Keratinocyte (primary cell): ENCODE data around the gene TMC5. TPM values are rescaled to one million over a fixed set of nuclear protein-coding genes. Genes with fewer than 3 reads are reported as not detected.
A peak's percentile ranks its signal among the peaks of the same experiment; 100 is the strongest.

Source experiments
- DNase-seq: peaks from one replicate; pipeline ENCODE4 v3.0.0-alpha.2; 2011; ENCODE audit warnings: low read depth, missing footprints, low spot score
- FAIRE-seq: peaks from 2 replicates; lab custom pipeline; 2011; peaks lifted over from hg19 to GRCh38; lab: Jason Lieb, UNC
- H2AFZ ChIP-seq: 2 replicates; pipeline ENCODE4 v1.6.0; 2012; ENCODE audit warnings: low read length, control low read depth, inconsistent platforms; ENCODE audit not compliant: control insufficient read depth
- H3K27ac ChIP-seq: 2 replicates; pipeline ENCODE4 v1.5.1; 2011; ENCODE audit warnings: low read length; ENCODE audit not compliant: control insufficient read depth, insufficient read depth
- H3K27me3 ChIP-seq: 3 replicates; pipeline ENCODE4 v1.6.0; 2011; ENCODE audit warnings: low read length; ENCODE audit not compliant: control insufficient read depth, insufficient read depth; ENCODE audit errors: extremely low read depth
- H3K36me3 ChIP-seq, 2 experiments: 2 replicates in 1 of 2; 3 replicates in 1 of 2; pipeline ENCODE4 v1.5.1; 2011; ENCODE audit warnings: low read length in 2 of 2, mild to moderate bottlenecking in 1 of 2; ENCODE audit not compliant: control insufficient read depth in 2 of 2, insufficient read depth in 2 of 2; ENCODE audit errors: extremely low read depth in 1 of 2
- H3K4me1 ChIP-seq: 3 replicates; pipeline ENCODE4 v1.5.1; 2011; ENCODE audit warnings: low read length; ENCODE audit not compliant: control insufficient read depth, insufficient read depth; ENCODE audit errors: extremely low read depth
- H3K4me2 ChIP-seq: 3 replicates; pipeline ENCODE4 v1.6.0; 2011; ENCODE audit warnings: low read depth, low read length; ENCODE audit not compliant: control insufficient read depth, insufficient read depth; ENCODE audit errors: extremely low read depth
- H3K4me3 ChIP-seq, 3 experiments: fragments of 200-600 bp in 1 of 3; sonication (generic) in 1 of 3; 2 replicates in 2 of 3; 3 replicates in 1 of 3; pipeline ENCODE4 v1.5.1; 2011 to 2016; ENCODE audit warnings: low read length in 3 of 3, mild to moderate bottlenecking in 3 of 3, control low read depth in 2 of 3, inconsistent platforms in 1 of 3, low read depth in 1 of 3, mixed read lengths in 1 of 3, mixed run types in 1 of 3, moderate library complexity in 1 of 3; ENCODE audit not compliant: control insufficient read depth in 2 of 3, insufficient read depth in 2 of 3; ENCODE audit errors: extremely low read depth in 1 of 3
- H3K79me2 ChIP-seq: 2 replicates; pipeline ENCODE4 v1.6.0; 2012; ENCODE audit warnings: low read length; ENCODE audit not compliant: control insufficient read depth, insufficient read depth
- H3K9ac ChIP-seq: 3 replicates; pipeline ENCODE4 v1.6.0; 2011; ENCODE audit warnings: low read length; ENCODE audit not compliant: control insufficient read depth, insufficient read depth; ENCODE audit errors: extremely low read depth
- H3K9me1 ChIP-seq: 3 replicates; pipeline ENCODE4 v1.6.0; 2011; ENCODE audit warnings: low read length; ENCODE audit not compliant: control insufficient read depth, insufficient read depth; ENCODE audit errors: extremely low read depth
- H3K9me3 ChIP-seq: 2 replicates; pipeline ENCODE4 v1.5.1; 2012; ENCODE audit warnings: low read depth, low read length; ENCODE audit not compliant: control insufficient read depth
- H4K20me1 ChIP-seq: 3 replicates; pipeline ENCODE4 v1.6.0; 2011; ENCODE audit warnings: low read length; ENCODE audit not compliant: control insufficient read depth, insufficient read depth; ENCODE audit errors: extremely low read depth
- CTCF ChIP-seq, 3 experiments: IDR thresholded peaks in 1 of 3; conservative IDR thresholded peaks in 1 of 3; optimal IDR thresholded peaks in 1 of 3; 2 replicates in 2 of 3; 3 replicates in 1 of 3; pipeline versions ENCODE3 to v1.5.1; 2011; ENCODE audit warnings: low read length in 3 of 3, mild to moderate bottlenecking in 3 of 3, moderate library complexity in 2 of 3, control low read depth in 1 of 3, inconsistent platforms in 1 of 3; ENCODE audit not compliant: insufficient read depth in 2 of 3; ENCODE audit errors: extremely low read depth in 1 of 3
- EZH2 ChIP-seq: IDR thresholded peaks from one replicate; pipeline ENCODE4 v1.6.1; 2012; ENCODE audit warnings: inconsistent platforms, mild to moderate bottlenecking, low read length, moderate library complexity
- dilution Hi-C: fragments of 300-500 bp; cut with MboI; formaldehyde crosslinking; loops from one replicate; pipeline ENCODE4 v1.7.0; 2020; ENCODE audit warnings: low sequenced_read_pairs; ENCODE audit not compliant: extremely low pct_ligation_motif_present
- polyA plus RNA-seq, 5 experiments: library from polyadenylated mRNA; depleted of rRNA in 3 of 5; stranded (reverse) in 3 of 5; stranded (forward) in 1 of 5; unstranded in 1 of 5; fragments of >200 nt; gene quantifications; 1 replicate in 1 of 5; 2 replicates in 3 of 5; 3 replicates in 1 of 5; pipeline versions ENCODE4 v1.2.1 to v1.2.3, GENCODE V29; 2011 to 2012; ENCODE audit warnings: missing spikeins in 2 of 5, low read depth in 1 of 5, low replicate concordance in 1 of 5

TMC5 gene
- polyA plus RNA-seq, 1 donor (not counting 4 experiments of a cell fraction or from before 2014, with no cell fraction given), result 0.18 TPM

GRCh38 chr16:19524616-19525384 is 107.1 kb downstream of the TMC5 start:
- DNase-seq, result no peak
- H3K36me3 ChIP-seq, result peaks cover 1 to 8% of the 10 kb centered on the region in 2 experiments

GRCh38 chr16:19525385-19525723 is 107.7 kb downstream of the TMC5 start:
- dilution Hi-C loops, result no loop called here
- Histone ChIP-seq H3K9me1 (no peaks in the 10 kb centered on the region), H3K9ac (no peak overlapping the region), H3K79me2 (peaks cover 33% of the 10 kb centered on the region), H3K27ac (peak overlapping the region; percentile 50), H4K20me1 (no peaks in the 10 kb centered on the region), H3K9me3 (no peaks in the 10 kb centered on the region), H3K27me3 (no peaks in the 10 kb centered on the region), H3K4me3 (peak overlapping the region in 2 of 3 experiments; percentile 85 to 90), H2AFZ (peak overlapping the region; percentile 98), H3K36me3 (peaks cover 1 to 8% of the 10 kb centered on the region in 2 experiments), H3K4me1 (peaks cover 21% of the 10 kb centered on the region), H3K4me2 (peak overlapping the region; percentile 86)
- FAIRE-seq (no peak), DNase-seq (no peak)
- TF ChIP-seq EZH2, result no peak
- no peak for TF ChIP-seq CTCF (optimal IDR thresholded peaks at IDR 0.05 in 1 of 3, IDR thresholded peaks at IDR 0.05 in 1 of 3, conservative IDR thresholded peaks at IDR 0.05 in 1 of 3; ENCODE audit: extremely low read depth in 1 of 3, insufficient read depth in 2 of 3, low read length in 3 of 3)

More at GRCh38 chr16:19524616-19525384, 107.1 kb downstream of the TMC5 start:
- no peaks in the 10 kb centered on the region for H3K9me1 ChIP-seq
- H3K4me1 ChIP-seq, result peaks cover 27% of the 10 kb centered on the region
- TF ChIP-seq CTCF (optimal IDR thresholded peaks at IDR 0.05 in 1 of 3, IDR thresholded peaks at IDR 0.05 in 1 of 3, conservative IDR thresholded peaks at IDR 0.05 in 1 of 3; ENCODE audit: extremely low read depth in 1 of 3, insufficient read depth in 2 of 3, low read length in 3 of 3) (no peak), EZH2 (no peak)
- H3K79me2 ChIP-seq, result peaks cover 38% of the 10 kb centered on the region
- peak overlapping the region; percentile 70 to 90 (median 85) for H3K4me3 ChIP-seq
- peak overlapping the region; percentile 83 for H3K9ac ChIP-seq
- H3K9me3 ChIP-seq, result no peaks in the 10 kb centered on the region
- H4K20me1 ChIP-seq, result no peaks in the 10 kb centered on the region
- peak overlapping the region; percentile 50 for H3K27ac ChIP-seq
- FAIRE-seq, result peak; percentile 5
- H2AFZ ChIP-seq, result peak overlapping the region; percentile 98
- dilution Hi-C loops, result loop anchor here (25.0 kb wide), 1 partner anchor 112 kb away; the partner anchor contains the start of gene TMC5
- H3K4me2 ChIP-seq, result peak overlapping the region; percentile 86
- H3K27me3 ChIP-seq, result no peaks in the 10 kb centered on the region
